Activated naive CD8-positive, alpha-beta T cell (primary cell): ENCODE data around the gene TRIM21.
"Not testable (repeated sequence)": the region's sequence is repeated elsewhere in the genome, so short reads cannot be mapped to it uniquely, and the experiment has no call there.

Experiments
- H3K27ac Mint-ChIP-seq: one replicate; pipeline ENCODE4 v1.8.0; 2021; ENCODE audit warnings: mixed read lengths
- H3K27me3 Mint-ChIP-seq: one replicate; pipeline ENCODE4 v1.8.0; 2021; ENCODE audit warnings: mixed read lengths
- H3K36me3 Mint-ChIP-seq: one replicate; pipeline ENCODE4 v1.8.0; 2021; ENCODE audit warnings: mixed read lengths
- H3K4me1 Mint-ChIP-seq: one replicate; pipeline ENCODE4 v1.8.0; 2021; ENCODE audit warnings: low read depth, mixed read lengths
- H3K4me3 Mint-ChIP-seq: one replicate; pipeline ENCODE4 v1.8.0; 2021; ENCODE audit warnings: mild to moderate bottlenecking, mixed read lengths
- H3K9me3 Mint-ChIP-seq: one replicate; pipeline ENCODE4 v1.8.0; 2021; ENCODE audit warnings: low read depth, mixed read lengths

TRIM21 gene

DNA sequence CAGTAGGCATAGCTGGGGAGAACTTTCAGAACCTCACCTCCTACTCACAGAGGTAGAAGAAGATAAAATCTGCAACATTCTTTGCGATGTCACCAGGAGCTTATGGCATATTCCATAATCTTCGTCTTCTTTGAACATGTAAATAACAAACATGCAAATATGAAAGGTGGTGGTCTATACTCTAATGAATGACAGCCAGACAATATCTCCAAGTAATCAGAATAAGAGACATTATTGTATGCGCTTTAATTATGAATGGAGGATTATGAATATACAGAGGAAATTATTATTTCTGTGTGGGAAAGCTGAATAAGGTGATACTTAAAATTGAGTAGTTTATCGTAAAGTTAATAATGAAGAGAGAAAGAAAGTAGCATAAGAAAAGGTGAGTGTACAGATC, 25.2 kb downstream of the TRIM21 start, which contains the start of gene OR52B4:
Gene OR52B4, minus strand, starts transcription at position 101 of the 400 bp plus-strand sequence. Its CDS starts 91 bp downstream, at position 10.
- Mint-ChIP-seq H3K27ac (no peak within 1 kb of the TSS), H3K4me3 (no peak within 1 kb of the TSS), H3K36me3 (peaks cover 4% of the 10 kb centered on the region), H3K9me3 (no peaks in the 10 kb centered on the region), H3K27me3 (peaks cover 2% of the 10 kb centered on the region), H3K4me1 (no peaks in the 10 kb centered on the region)

DNA sequence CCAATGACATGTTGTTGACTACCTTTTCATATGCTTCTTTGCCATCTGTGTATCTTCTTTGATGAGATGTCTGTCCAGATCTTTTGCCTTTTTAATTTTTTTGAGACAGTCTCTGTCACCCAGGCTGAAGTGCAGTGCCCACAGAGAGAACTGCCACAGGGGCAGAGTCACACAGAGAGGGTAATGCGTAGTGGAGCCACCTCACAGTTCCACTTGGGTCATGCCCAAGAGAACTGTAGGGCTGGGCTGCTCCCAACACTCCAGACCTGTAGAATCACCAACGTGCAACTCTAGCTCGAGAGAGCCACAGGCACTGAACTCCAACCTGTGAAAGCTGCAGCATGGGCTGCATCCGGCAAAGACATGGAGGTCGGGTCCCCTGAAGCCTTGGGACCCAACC, 45.4 kb downstream of the TRIM21 start:
- H3K27me3 Mint-ChIP-seq, H3K27ac Mint-ChIP-seq, H3K4me3 Mint-ChIP-seq, H3K9me3 Mint-ChIP-seq, H3K4me1 Mint-ChIP-seq, H3K36me3 Mint-ChIP-seq: not testable (repeated sequence)

DNA sequence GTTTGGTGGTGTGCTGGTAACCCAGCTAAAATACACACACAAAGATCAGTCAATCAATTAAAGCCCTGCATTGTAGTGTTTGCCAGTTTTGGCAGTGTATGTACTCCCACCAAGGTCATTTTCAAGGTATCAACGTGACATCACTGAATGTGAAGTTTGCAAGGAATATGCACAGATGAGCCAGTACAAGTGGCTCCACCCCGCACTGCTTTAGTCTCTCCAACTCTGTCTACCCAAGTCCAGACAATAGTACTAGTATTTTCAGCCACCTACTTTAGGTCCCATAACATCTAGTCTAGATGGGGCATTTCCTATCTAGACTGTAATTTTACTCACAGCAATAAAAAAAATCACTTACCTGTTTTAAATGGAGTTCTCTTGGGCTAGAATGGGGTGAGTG, 48.1 kb downstream of the TRIM21 start:
- H3K27me3 Mint-ChIP-seq, H3K4me1 Mint-ChIP-seq, H3K9me3 Mint-ChIP-seq, H3K27ac Mint-ChIP-seq, H3K4me3 Mint-ChIP-seq, H3K36me3 Mint-ChIP-seq: not testable (repeated sequence)
